Gastroesophageal sphincter (tissue), 4 donors: ENCODE data around the gene ABLIM2. TPM values are rescaled to one million over a fixed set of nuclear protein-coding genes. Genes with fewer than 3 reads are reported as not detected.

Source experiments
- ATAC-seq: fragments of 150-250 bp; one replicate; pipeline ENCODE4 v1.9.1; 2016; ENCODE audit warnings: mild to moderate bottlenecking, moderate library complexity
- H3K27ac ChIP-seq, 4 donors: fragments of 200-600 bp; sonication (generic) in 3 of 4; 1 replicate in 3 of 4; 2 replicates in 1 of 4; pipeline ENCODE4 v1.5.1; 2016 to 2019
- H3K27me3 ChIP-seq: fragments of 200-600 bp; sonication (generic); one replicate; pipeline ENCODE4 v1.5.1; 2019
- H3K36me3 ChIP-seq, 2 donors: fragments of 200-600 bp; sonication (generic); one replicate each; pipeline ENCODE4 v1.5.1; 2019; ENCODE audit warnings: control low read depth in 1 of 2
- H3K4me1 ChIP-seq, 3 donors: fragments of 200-600 bp; sonication (generic); 1 replicate in 2 of 3; 2 replicates in 1 of 3; pipeline ENCODE4 v1.5.1; 2016 to 2019; ENCODE audit warnings: control low read depth in 2 of 3
- H3K4me3 ChIP-seq, 2 donors: fragments of 200-600 bp; sonication (generic); one replicate each; pipeline ENCODE4 v1.5.1; 2019; ENCODE audit warnings: mild to moderate bottlenecking in 1 of 2, moderate library complexity in 1 of 2
- H3K9me3 ChIP-seq, 3 donors: fragments of 200-600 bp; sonication (generic); one replicate each; pipeline ENCODE4 v1.5.1; 2017 to 2019; ENCODE audit warnings: control low read depth in 2 of 3
- EP300 ChIP-seq: sonication (generic); formaldehyde crosslinking; IDR thresholded peaks from one replicate; pipeline ENCODE4 v1.6.1; 2017; ENCODE audit warnings: antibody characterized with exemption, mild to moderate bottlenecking
- POLR2A ChIP-seq, 2 donors: fragments of 450-650 bp; IDR thresholded peaks; one replicate each; pipeline ENCODE4 v1.6.1; 2017; ENCODE audit warnings: antibody characterized with exemption in 2 of 2, mild to moderate bottlenecking in 2 of 2, moderate library complexity in 1 of 2
- POLR2AphosphoS5 ChIP-seq: sonication (generic); formaldehyde crosslinking; IDR thresholded peaks from one replicate; pipeline ENCODE4 v1.6.1; 2017; ENCODE audit warnings: antibody characterized with exemption
- WGBS, 2 donors: methylation state at CpG; one replicate each; pipeline ENCODE4 v1.1.5; 2018; ENCODE audit warnings: low coverage in 1 of 2; 5-methylcytosine and 5-hydroxymethylcytosine counted together
- total RNA-seq, 4 donors: library from RNA; depleted of rRNA; stranded (reverse); fragments of >200 nt; gene quantifications; one replicate each; pipeline ENCODE4 v1.1.0, GENCODE V29; 2016
- TF ChIP-seq, protein P1 (sequence below), 4 experiments: fragments of 200-600 bp in 2 of 4; fragments of 450-650 bp in 2 of 4; sonication (generic) in 1 of 4; IDR thresholded peaks; one replicate each; pipeline ENCODE4 v1.5.1; 2017 to 2019; ENCODE audit warnings: antibody characterized with exemption in 4 of 4, mild to moderate bottlenecking in 2 of 4, moderate library complexity in 2 of 4

The ABLIM2 gene
- total RNA-seq, 4 donors from 2014 or later, result 5.0 to 13.5 (median 8.0) TPM

DNA sequence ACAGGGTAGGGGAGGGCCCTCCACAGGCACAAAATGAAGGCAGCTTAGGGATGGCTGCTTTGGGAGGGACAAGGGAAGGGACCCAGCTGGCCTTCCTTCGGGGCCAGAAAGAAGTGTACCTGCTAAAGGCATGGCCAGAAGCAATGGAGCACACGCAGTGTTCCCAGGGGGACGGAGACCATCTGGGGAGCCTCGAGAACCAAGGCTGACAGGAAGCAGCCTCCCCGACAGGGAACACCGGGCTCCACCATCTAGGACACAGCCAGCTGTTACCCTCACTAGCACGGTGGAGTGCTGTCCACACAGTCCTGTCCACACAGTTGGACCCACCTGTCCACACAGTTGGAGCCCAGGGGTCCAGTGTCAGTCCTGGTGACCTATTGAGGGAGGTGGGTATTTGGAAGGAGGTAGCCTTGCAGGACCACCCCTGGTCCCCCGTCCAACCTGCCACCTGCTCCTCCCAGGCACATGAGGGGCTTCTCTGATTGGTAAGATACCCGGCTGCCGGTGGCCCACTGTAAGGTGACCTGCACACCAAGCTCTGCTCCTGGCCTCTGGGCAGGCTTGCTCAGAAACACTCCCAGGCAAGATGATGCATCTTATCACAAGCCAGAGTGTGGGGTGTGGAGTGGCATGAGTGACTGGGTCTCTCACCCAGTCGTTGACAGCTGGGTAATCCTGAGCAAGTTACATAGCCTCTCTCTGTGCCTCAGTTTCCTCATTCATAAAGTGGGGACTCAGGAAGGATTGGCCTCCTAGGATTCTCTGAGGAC, 198.4 kb downstream of the ABLIM2 start:
- peak; percentile 62 for ATAC-seq

DNA sequence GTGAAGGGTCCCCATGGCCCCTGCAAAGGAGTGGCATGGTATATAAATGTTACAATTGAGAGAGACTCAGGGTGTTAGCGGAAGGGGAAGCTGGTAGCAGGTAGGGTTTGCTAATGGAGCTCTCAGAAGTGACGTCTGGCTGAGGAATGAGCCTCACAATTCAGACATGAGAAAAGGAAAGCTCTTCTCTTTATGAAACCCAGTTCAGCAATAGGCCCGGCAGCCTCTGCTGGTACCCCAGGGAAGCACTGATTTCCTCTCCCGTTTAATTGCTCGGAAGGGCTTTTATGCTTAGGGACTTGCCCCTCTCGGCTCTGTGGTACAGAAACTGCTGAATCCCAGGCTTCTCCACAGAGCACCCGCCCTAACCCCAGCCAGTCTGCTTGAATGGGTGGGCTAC, 199.5 kb downstream of the ABLIM2 start:
- no peak for ATAC-seq
- WGBS, 2 donors, result 49 to 63% methylated on average over 2 to 4 of the region's 7 CpGs
- TF ChIP-seq, protein P1, sequence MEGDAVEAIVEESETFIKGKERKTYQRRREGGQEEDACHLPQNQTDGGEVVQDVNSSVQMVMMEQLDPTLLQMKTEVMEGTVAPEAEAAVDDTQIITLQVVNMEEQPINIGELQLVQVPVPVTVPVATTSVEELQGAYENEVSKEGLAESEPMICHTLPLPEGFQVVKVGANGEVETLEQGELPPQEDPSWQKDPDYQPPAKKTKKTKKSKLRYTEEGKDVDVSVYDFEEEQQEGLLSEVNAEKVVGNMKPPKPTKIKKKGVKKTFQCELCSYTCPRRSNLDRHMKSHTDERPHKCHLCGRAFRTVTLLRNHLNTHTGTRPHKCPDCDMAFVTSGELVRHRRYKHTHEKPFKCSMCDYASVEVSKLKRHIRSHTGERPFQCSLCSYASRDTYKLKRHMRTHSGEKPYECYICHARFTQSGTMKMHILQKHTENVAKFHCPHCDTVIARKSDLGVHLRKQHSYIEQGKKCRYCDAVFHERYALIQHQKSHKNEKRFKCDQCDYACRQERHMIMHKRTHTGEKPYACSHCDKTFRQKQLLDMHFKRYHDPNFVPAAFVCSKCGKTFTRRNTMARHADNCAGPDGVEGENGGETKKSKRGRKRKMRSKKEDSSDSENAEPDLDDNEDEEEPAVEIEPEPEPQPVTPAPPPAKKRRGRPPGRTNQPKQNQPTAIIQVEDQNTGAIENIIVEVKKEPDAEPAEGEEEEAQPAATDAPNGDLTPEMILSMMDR (IDR thresholded peaks at IDR 0.05), result peak in 2 of 4 experiments; percentile 13 to 38
- no peak for TF ChIP-seq POLR2A (IDR thresholded peaks at IDR 0.05)
- H3K9me3 ChIP-seq, result no peaks in the 10 kb centered on the region
- peaks cover 0 to 57% (median 20%) of the 10 kb centered on the region in 3 donors for H3K4me1 ChIP-seq
- no peak overlapping the region for H3K4me3 ChIP-seq
- H3K27ac ChIP-seq, result peak overlapping the region in 3 of 4 donors; percentile 84 to 89 (median 88)
- no peaks in the 10 kb centered on the region for H3K36me3 ChIP-seq
- no peaks in the 10 kb centered on the region for H3K27me3 ChIP-seq

More for the DNA sequence above, 198.4 kb downstream of the ABLIM2 start:
- H3K27ac ChIP-seq, result peak overlapping the region; percentile 27 to 89 (median 86)
- no peaks in the 10 kb centered on the region for H3K9me3 ChIP-seq
- H3K4me3 ChIP-seq, result no peak overlapping the region
- H3K4me1 ChIP-seq, result peaks cover 0 to 63% (median 20%) of the 10 kb centered on the region in 3 donors
- 69% methylated on average over 4 of the region's 11 CpGs; no CpG with 5 or more reads in 1 of the 2 donors for WGBS, 2 donors
- H3K36me3 ChIP-seq, result no peaks in the 10 kb centered on the region
- H3K27me3 ChIP-seq, result no peaks in the 10 kb centered on the region
- TF ChIP-seq POLR2A (IDR thresholded peaks at IDR 0.05) (no peak), POLR2AphosphoS5 (no peak), EP300 (no peak)
- TF ChIP-seq, protein P1 (IDR thresholded peaks at IDR 0.05), result no peak

DNA sequence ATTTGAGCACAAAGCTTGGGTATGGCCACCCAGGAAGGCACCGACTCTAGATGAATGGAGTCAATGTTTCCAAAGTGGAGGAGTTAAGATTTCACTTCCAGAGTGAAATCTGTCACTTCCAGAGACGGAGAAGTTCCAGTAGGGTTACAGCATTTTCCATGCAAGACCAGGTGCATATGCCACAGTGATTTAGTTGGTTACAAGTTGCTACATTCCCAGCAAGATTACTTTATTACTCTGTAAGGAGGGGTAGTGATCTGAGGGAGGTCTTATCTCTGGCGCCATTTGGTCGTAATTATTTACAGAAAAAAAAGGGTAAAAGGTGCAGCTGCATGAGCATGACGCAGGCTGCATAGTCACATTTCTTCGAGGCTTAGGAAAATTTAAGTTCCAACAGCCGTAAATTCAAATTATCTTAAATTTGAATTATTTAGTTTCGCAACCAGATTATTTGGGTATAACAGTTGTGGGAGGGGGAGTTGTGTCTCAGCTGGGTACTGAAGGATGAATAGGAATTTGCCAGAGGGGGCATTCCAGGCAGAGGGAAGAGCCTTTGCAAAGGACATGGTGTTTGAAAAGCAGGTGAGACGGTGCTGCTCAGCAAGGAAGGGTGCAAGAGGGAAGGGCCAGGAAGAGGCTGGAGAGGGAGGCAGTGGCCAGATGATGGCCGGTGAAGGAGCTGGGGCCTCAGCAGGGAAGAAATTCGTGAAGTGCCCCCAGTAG, 201.5 kb downstream of the ABLIM2 start:
- Histone ChIP-seq H3K27ac (peak overlapping the region in 3 of 4 donors; percentile 39 to 54 (median 53)), H3K4me3 (no peak overlapping the region), H3K36me3 (no peaks in the 10 kb centered on the region), H3K9me3 (no peaks in the 10 kb centered on the region), H3K27me3 (no peaks in the 10 kb centered on the region), H3K4me1 (peaks cover 0 to 56% (median 20%) of the 10 kb centered on the region in 3 donors)
- TF ChIP-seq POLR2AphosphoS5 (no peak), POLR2A (IDR thresholded peaks at IDR 0.05) (no peak), EP300 (no peak)
- TF ChIP-seq, protein P1 (IDR thresholded peaks at IDR 0.05), result no peak
- no peak for ATAC-seq
- 76 to 77% methylated on average over 10 to 11 of the region's 11 CpGs for WGBS, 2 donors

DNA sequence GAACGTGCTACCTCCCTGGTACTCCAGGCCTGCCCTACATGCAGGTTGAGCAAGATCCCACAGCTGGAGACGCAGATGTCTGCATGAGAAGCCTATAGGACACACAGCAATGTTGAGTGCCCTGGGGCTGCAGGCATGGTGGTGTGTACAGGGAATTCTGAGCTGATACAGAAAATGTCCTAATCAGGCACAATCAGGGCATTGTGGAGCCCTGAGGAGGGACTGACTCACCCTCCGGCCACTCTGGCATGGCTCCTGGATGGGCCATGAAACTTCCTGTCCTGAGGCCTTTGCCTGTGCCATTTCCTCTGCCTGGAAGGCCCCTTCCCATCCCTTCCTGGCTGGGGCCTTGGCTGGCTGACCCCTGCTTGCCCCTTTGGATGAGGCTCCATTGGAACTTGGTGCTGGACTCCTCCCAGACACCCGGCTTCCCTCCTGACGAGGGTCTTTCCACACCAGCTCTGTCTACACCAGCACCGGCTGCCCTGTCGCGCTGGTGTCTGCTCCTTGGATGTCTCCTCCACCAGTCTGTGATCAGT, 202.3 kb downstream of the ABLIM2 start:
- 49% methylated on average over 3 of the region's 8 CpGs; no CpG with 5 or more reads in 1 of the 2 donors for WGBS, 2 donors
- H3K36me3 ChIP-seq, result no peaks in the 10 kb centered on the region
- ATAC-seq, result peak; percentile 72
- peaks cover 0 to 48% (median 16%) of the 10 kb centered on the region in 3 donors for H3K4me1 ChIP-seq
- no peaks in the 10 kb centered on the region for H3K9me3 ChIP-seq
- no peaks in the 10 kb centered on the region for H3K27me3 ChIP-seq
- peak overlapping the region in 3 of 4 donors; percentile 39 to 54 (median 53) for H3K27ac ChIP-seq
- no peak overlapping the region for H3K4me3 ChIP-seq
- TF ChIP-seq POLR2AphosphoS5, result peak; percentile 74
- TF ChIP-seq POLR2A (IDR thresholded peaks at IDR 0.05), result no peak

DNA sequence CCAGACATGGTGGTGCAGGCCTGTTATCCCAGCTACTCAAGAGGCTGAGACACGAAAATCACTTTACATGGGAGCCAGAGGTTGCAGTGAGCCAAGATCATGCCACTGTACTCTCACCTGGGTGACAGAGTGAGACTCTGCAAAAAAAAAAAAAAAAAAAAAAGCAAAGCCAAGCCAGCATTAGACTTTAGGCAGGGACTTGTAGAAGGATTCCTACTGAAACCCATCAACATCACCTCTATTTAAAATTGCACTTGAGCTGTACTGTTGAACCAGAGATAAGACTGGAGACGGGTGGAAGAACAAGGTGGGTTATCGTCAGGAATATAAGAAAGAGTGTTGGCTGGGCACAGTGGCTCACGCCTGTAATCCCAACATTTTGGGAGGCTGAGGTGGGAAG, 203.2 kb downstream of the ABLIM2 start:
- Histone ChIP-seq H3K4me3 (no peak overlapping the region), H3K9me3 (no peaks in the 10 kb centered on the region), H3K27ac (peak overlapping the region in 1 of 4 donors; percentile 46), H3K36me3 (no peaks in the 10 kb centered on the region), H3K4me1 (peaks cover 0 to 39% (median 7%) of the 10 kb centered on the region in 3 donors), H3K27me3 (no peaks in the 10 kb centered on the region)
- 55 to 69% methylated on average over 2 to 4 of the region's 4 CpGs for WGBS, 2 donors
- no peak for ATAC-seq
- TF ChIP-seq POLR2A (IDR thresholded peaks at IDR 0.05) (no peak), POLR2AphosphoS5 (no peak), EP300 (no peak)
- TF ChIP-seq, protein P1 (IDR thresholded peaks at IDR 0.05), result no peak
